Stimulated activated CD8-positive, alpha-beta memory T cell treated with anti-CD3 and anti-CD28 coated beads, Interleukin-15, amount 100 ng/mL, for 1 hour (primary cell): ENCODE measurements around the gene ST6GAL1.

Experiments used
- DNase-seq: peaks from one replicate; pipeline ENCODE4 v3.0.0-alpha.2; 2020; ENCODE audit warnings: low read depth

The ST6GAL1 gene

GRCh38 chr3:187112934-187113793 is 182.8 kb downstream of the ST6GAL1 start:
- DNase-seq: no peak

DNA sequence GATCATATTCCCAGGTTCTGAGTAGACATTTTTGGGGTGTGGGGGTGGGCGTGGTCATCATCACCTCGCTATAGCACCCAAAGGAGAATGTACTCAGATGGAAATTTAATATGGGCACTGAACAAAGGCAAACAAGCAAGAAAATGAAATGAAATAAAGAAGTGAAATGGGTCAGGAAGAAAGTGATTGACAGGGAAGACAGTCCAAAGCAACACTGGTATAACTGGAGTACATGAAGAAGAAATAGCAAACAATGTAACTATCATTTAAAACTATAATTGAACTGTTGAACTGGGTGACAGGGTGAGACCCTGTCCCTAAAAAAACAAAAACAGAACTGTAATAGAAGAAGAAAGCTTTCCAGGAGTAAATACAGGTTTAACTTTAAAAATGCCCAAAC is 184.2 kb downstream of the ST6GAL1 start:
- no peak for DNase-seq

GRCh38 chr3:187120326-187120725 is 190.0 kb downstream of the ST6GAL1 start:
- DNase-seq: no peak

GRCh38 chr3:187122261-187122660 is 191.9 kb downstream of the ST6GAL1 start:
- no peak for DNase-seq

- no peak for DNase-seq
These were observed 195.1 kb downstream of the ST6GAL1 start for GRCh38 chr3:187125319-187126031.
